GM23248 (cell line): ENCODE measurements around the gene EFCAB11.

Source experiments
- EZH2 ChIP-seq: fragments of 200-600 bp; sonication (generic); IDR thresholded peaks from 2 replicates; pipeline ENCODE4 v1.6.1; 2018; ENCODE audit warnings: antibody characterized with exemption, mild to moderate bottlenecking; ENCODE audit not compliant: insufficient read depth, poor library complexity, severe bottlenecking
- EZH2phosphoT487 ChIP-seq: fragments of 200-600 bp; sonication (generic); IDR thresholded peaks from 2 replicates; pipeline ENCODE4 v1.6.1; 2018; ENCODE audit warnings: antibody characterized with exemption, moderate library complexity, mild to moderate bottlenecking, low read depth; ENCODE audit not compliant: insufficient read depth

DNA sequence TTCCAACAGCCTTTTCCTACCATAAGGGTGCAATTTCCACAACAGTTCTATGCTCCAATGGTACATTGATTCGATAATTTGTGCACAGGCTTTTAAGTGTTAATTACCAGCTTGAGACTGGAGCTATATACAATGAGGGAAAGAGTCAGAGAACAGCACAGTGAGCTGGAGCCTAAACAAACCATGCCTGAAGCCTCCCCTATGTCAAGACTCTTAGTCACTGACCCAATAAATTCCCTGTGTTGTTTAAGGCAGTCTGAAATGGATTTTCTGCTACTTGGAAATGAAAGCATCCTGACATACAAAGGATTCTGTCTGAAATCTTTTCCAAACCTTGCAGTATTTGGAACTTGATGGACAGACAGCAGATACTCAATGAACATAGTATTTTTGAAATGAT, 149.0 kb downstream of the EFCAB11 start:
- no peak for TF ChIP-seq EZH2phosphoT487
- no peak for TF ChIP-seq EZH2
